Fibroblast of pulmonary artery (primary cell): ENCODE results near the gene CTNNA3.

Experiments
- DNase-seq: peaks from one replicate; pipeline ENCODE4 v3.0.0-alpha.2; 2010; ENCODE audit warnings: low read depth
- H3K4me3 ChIP-seq: replicated peaks from 2 replicates; pipeline ENCODE4 v1.5.1; 2011; ENCODE audit warnings: low read depth, mild to moderate bottlenecking, control low read depth, low read length, moderate library complexity
- CTCF ChIP-seq: IDR thresholded peaks from 2 replicates; pipeline ENCODE4 v1.5.1; 2011; ENCODE audit warnings: mild to moderate bottlenecking, control low read depth, low read length, inconsistent platforms; ENCODE audit errors: missing control alignments

Gene CTNNA3

GRCh38 chr10:66466622-66467021 is 1229.4 kb downstream of the CTNNA3 start:
- no peak for TF ChIP-seq CTCF
- no peak for DNase-seq
- H3K4me3 ChIP-seq = no peak overlapping the region

- H3K4me3 ChIP-seq = no peak overlapping the region
- DNase-seq = no peak
- TF ChIP-seq CTCF = no peak
These were observed 1232.4 kb downstream of the CTNNA3 start for GRCh38 chr10:66463611-66464010.

GRCh38 chr10:66457629-66458028 is 1238.4 kb downstream of the CTNNA3 start:
- TF ChIP-seq CTCF = no peak
- DNase-seq = no peak

GRCh38 chr10:66455304-66455703 is 1240.7 kb downstream of the CTNNA3 start:
- DNase-seq = no peak
- no peak overlapping the region for H3K4me3 ChIP-seq
- no peak for TF ChIP-seq CTCF

More at GRCh38 chr10:66457629-66458028, 1238.4 kb downstream of the CTNNA3 start:
- no peak overlapping the region for H3K4me3 ChIP-seq

- DNase-seq = no peak
- H3K4me3 ChIP-seq = no peak overlapping the region
- no peak for TF ChIP-seq CTCF
These were observed 1255.4 kb downstream of the CTNNA3 start for GRCh38 chr10:66440568-66440967.

GRCh38 chr10:66414943-66415342 is 1281.1 kb downstream of the CTNNA3 start:
- no peak for DNase-seq
- H3K4me3 ChIP-seq = no peak overlapping the region
- no peak for TF ChIP-seq CTCF

GRCh38 chr10:66405566-66405965 is 1290.4 kb downstream of the CTNNA3 start:
- no peak overlapping the region for H3K4me3 ChIP-seq
- no peak for TF ChIP-seq CTCF
- no peak for DNase-seq
